Fibroblast of the aortic adventitia (primary cell): ENCODE data around the gene RNF4. TPM values are rescaled to one million over a fixed set of nuclear protein-coding genes. Genes with fewer than 3 reads are reported as not detected.

ENCODE experiments used
- DNase-seq: peaks from one replicate; pipeline ENCODE4 v3.0.0-alpha.2; 2010; ENCODE audit warnings: low read depth
- H3K4me3 ChIP-seq: 2 replicates; pipeline ENCODE4 v1.5.1; 2011; ENCODE audit warnings: low read depth, mild to moderate bottlenecking, control low read depth, low read length, moderate library complexity
- CTCF ChIP-seq: IDR thresholded peaks from 2 replicates; pipeline ENCODE4 v1.5.1; 2011; ENCODE audit warnings: mild to moderate bottlenecking, low read length, control low read depth, inconsistent platforms; ENCODE audit not compliant: insufficient read depth
- total RNA-seq: library from RNA; depleted of rRNA; stranded (reverse); fragments of >200 nt; gene quantifications from 2 replicates; pipeline ENCODE4 v1.2.3, GENCODE V29; 2012; ENCODE audit warnings: low replicate concordance

RNF4 gene
- total RNA-seq, 1 donor: 75.6 TPM

GRCh38 chr4:2443956-2444740 lies 24.8 kb upstream of the RNF4 start:
- no peak for TF ChIP-seq CTCF

GRCh38 chr4:2445130-2445529 lies 23.8 kb upstream of the RNF4 start:
- H3K4me3 ChIP-seq: no peak overlapping the region
- TF ChIP-seq CTCF: no peak
- DNase-seq: no peak

More at GRCh38 chr4:2443956-2444740, 24.8 kb upstream of the RNF4 start:
- no peak overlapping the region for H3K4me3 ChIP-seq
- no peak for DNase-seq

- H3K4me3 ChIP-seq: no peak overlapping the region
- DNase-seq: no peak
- no peak for TF ChIP-seq CTCF
These were observed 23.3 kb upstream of the RNF4 start for GRCh38 chr4:2445571-2445970.

GRCh38 chr4:2446656-2447564 lies 22.0 kb upstream of the RNF4 start:
- no peak for DNase-seq
- TF ChIP-seq CTCF: no peak
- no peak overlapping the region for H3K4me3 ChIP-seq

GRCh38 chr4:2448589-2448988 lies 20.3 kb upstream of the RNF4 start:
- DNase-seq: no peak
- TF ChIP-seq CTCF: no peak
- no peak overlapping the region for H3K4me3 ChIP-seq

- TF ChIP-seq CTCF: no peak
- no peak for DNase-seq
- no peak overlapping the region for H3K4me3 ChIP-seq
These were observed 19.9 kb upstream of the RNF4 start for GRCh38 chr4:2449051-2449450.
